ENCODE results near the gene SELE.

DNA sequence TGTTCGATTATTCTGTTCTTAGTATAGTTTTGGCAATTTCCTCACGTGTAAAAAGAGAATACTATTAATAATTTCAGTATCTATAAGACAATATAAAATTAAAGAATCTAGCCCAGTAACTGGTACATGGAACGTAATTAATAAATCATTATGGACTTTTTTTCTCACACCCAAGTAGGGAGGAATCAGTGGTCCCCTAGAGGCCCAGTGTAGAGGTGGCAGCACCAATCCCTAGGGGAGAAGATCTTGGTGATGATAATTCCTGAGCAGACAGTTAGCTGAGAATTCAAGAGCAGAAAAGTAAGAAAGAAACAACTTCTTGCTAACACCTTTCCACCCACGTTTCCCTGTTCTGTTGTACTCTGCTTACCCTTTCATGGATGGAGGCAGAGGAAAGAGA lies 19.7 kb upstream of the SELE start:
- TF ChIP-seq CTCF (conservative IDR thresholded peaks at IDR 0.05 in 1 of 2, IDR thresholded peaks at IDR 0.05 in 1 of 2; ENCODE audit: low read depth in 1 of 2, low read length in 2 of 2) (no peak), EZH2 (IDR thresholded peaks at IDR 0.05; ENCODE audit: low read length, missing control alignments) (no peak)
